GM12874 (cell line): ENCODE measurements around the gene SYCE3.

Experiments used
- CTCF ChIP-seq: IDR thresholded peaks from 2 replicates; pipeline ENCODE4 v1.5.1; 2011; ENCODE audit warnings: low read depth, mild to moderate bottlenecking, control low read depth, low read length, moderate library complexity; ENCODE audit not compliant: insufficient read depth

Gene SYCE3

GRCh38 chr22:50518606-50519005, 44.1 kb downstream of the SYCE3 start:
- TF ChIP-seq CTCF: no peak

GRCh38 chr22:50517495-50518260, 45.0 kb downstream of the SYCE3 start:
- TF ChIP-seq CTCF: no peak

GRCh38 chr22:50516891-50517290, 45.8 kb downstream of the SYCE3 start:
- no peak for TF ChIP-seq CTCF

GRCh38 chr22:50516068-50516467, 46.7 kb downstream of the SYCE3 start:
- TF ChIP-seq CTCF: no peak

- no peak for TF ChIP-seq CTCF
Measured at GRCh38 chr22:50513175-50513574, 49.5 kb downstream of the SYCE3 start.

GRCh38 chr22:50508897-50509296, 53.8 kb downstream of the SYCE3 start:
- no peak for TF ChIP-seq CTCF

- no peak for TF ChIP-seq CTCF
Measured at GRCh38 chr22:50507991-50508884, 54.5 kb downstream of the SYCE3 start, which contains the start of gene NCAPH2. TSS of gene NCAPH2 (plus strand) at chr22:50508224. CDS start at chr22:50508338, 114 bp downstream.
